ENCODE results near the gene CUX1.

Gene CUX1

GRCh38 chr7:101875283-101875846, 57.9 kb downstream of the CUX1 start:
- TF ChIP-seq TCF12 (IDR thresholded peaks at IDR 0.05; ENCODE audit: low read depth) (no peak), CEBPB (IDR thresholded peaks at IDR 0.05) (no peak), EP300 (IDR thresholded peaks at IDR 0.05; ENCODE audit: borderline replicate concordance) (no peak), MAX (IDR thresholded peaks at IDR 0.05) (no peak), TAF1 (IDR thresholded peaks at IDR 0.05; ENCODE audit: low read depth) (no peak), RAD21 (IDR thresholded peaks at IDR 0.05; ENCODE audit: low read depth) (no peak), FOXM1 (IDR thresholded peaks at IDR 0.05; ENCODE audit: borderline replicate concordance, low read depth) (no peak), NFIC (IDR thresholded peaks at IDR 0.05) (no peak)
- TF ChIP-seq, protein P1, sequence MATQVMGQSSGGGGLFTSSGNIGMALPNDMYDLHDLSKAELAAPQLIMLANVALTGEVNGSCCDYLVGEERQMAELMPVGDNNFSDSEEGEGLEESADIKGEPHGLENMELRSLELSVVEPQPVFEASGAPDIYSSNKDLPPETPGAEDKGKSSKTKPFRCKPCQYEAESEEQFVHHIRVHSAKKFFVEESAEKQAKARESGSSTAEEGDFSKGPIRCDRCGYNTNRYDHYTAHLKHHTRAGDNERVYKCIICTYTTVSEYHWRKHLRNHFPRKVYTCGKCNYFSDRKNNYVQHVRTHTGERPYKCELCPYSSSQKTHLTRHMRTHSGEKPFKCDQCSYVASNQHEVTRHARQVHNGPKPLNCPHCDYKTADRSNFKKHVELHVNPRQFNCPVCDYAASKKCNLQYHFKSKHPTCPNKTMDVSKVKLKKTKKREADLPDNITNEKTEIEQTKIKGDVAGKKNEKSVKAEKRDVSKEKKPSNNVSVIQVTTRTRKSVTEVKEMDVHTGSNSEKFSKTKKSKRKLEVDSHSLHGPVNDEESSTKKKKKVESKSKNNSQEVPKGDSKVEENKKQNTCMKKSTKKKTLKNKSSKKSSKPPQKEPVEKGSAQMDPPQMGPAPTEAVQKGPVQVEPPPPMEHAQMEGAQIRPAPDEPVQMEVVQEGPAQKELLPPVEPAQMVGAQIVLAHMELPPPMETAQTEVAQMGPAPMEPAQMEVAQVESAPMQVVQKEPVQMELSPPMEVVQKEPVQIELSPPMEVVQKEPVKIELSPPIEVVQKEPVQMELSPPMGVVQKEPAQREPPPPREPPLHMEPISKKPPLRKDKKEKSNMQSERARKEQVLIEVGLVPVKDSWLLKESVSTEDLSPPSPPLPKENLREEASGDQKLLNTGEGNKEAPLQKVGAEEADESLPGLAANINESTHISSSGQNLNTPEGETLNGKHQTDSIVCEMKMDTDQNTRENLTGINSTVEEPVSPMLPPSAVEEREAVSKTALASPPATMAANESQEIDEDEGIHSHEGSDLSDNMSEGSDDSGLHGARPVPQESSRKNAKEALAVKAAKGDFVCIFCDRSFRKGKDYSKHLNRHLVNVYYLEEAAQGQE (IDR thresholded peaks at IDR 0.05; ENCODE audit: low read depth), result no peak

- TF ChIP-seq ZBTB7A (IDR thresholded peaks at IDR 0.05; ENCODE audit: low read depth), result no peak
- no peak for TF ChIP-seq TCF12 (IDR thresholded peaks at IDR 0.05; ENCODE audit: low read depth)
Observed at GRCh38 chr7:101877882-101878591, 60.6 kb downstream of the CUX1 start.

GRCh38 chr7:101878938-101879337, 61.5 kb downstream of the CUX1 start:
- TF ChIP-seq EGR1 (IDR thresholded peaks at IDR 0.05), result no peak
- no peak for TF ChIP-seq MAX (IDR thresholded peaks at IDR 0.05)
- no peak for TF ChIP-seq EP300 (IDR thresholded peaks at IDR 0.05; ENCODE audit: borderline replicate concordance)
- TF ChIP-seq, protein P2, sequence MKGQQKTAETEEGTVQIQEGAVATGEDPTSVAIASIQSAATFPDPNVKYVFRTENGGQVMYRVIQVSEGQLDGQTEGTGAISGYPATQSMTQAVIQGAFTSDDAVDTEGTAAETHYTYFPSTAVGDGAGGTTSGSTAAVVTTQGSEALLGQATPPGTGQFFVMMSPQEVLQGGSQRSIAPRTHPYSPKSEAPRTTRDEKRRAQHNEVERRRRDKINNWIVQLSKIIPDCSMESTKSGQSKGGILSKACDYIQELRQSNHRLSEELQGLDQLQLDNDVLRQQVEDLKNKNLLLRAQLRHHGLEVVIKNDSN (IDR thresholded peaks at IDR 0.05), result no peak
- no peak for TF ChIP-seq TCF12 (IDR thresholded peaks at IDR 0.05; ENCODE audit: low read depth)
- TF ChIP-seq, protein P1 (IDR thresholded peaks at IDR 0.05; ENCODE audit: low read depth), result no peak
- TF ChIP-seq CREB1 (IDR thresholded peaks at IDR 0.05; ENCODE audit: low read depth), result no peak
- no peak for TF ChIP-seq YY1 (IDR thresholded peaks at IDR 0.05; ENCODE audit: low read depth)
- no peak for TF ChIP-seq ZBTB7A (IDR thresholded peaks at IDR 0.05; ENCODE audit: low read depth)
- TF ChIP-seq RAD21 (IDR thresholded peaks at IDR 0.05; ENCODE audit: low read depth), result no peak
- TF ChIP-seq FOXM1 (IDR thresholded peaks at IDR 0.05; ENCODE audit: borderline replicate concordance, low read depth), result no peak

- TF ChIP-seq TEAD4 (IDR thresholded peaks at IDR 0.05), result no peak
- TF ChIP-seq FOXM1 (IDR thresholded peaks at IDR 0.05; ENCODE audit: borderline replicate concordance, low read depth), result no peak
- TF ChIP-seq YY1 (IDR thresholded peaks at IDR 0.05; ENCODE audit: low read depth), result no peak
- TF ChIP-seq, protein P1 (IDR thresholded peaks at IDR 0.05; ENCODE audit: low read depth), result no peak
- no peak for TF ChIP-seq RAD21 (IDR thresholded peaks at IDR 0.05; ENCODE audit: low read depth)
- TF ChIP-seq CREB1 (IDR thresholded peaks at IDR 0.05; ENCODE audit: low read depth), result no peak
- TF ChIP-seq TAF1 (IDR thresholded peaks at IDR 0.05; ENCODE audit: low read depth), result no peak
- TF ChIP-seq NFIC (IDR thresholded peaks at IDR 0.05), result no peak
- no peak for TF ChIP-seq ZBTB7A (IDR thresholded peaks at IDR 0.05; ENCODE audit: low read depth)
- TF ChIP-seq MAX (IDR thresholded peaks at IDR 0.05), result no peak
- TF ChIP-seq TCF12 (IDR thresholded peaks at IDR 0.05; ENCODE audit: low read depth), result no peak
- no peak for TF ChIP-seq CEBPB (IDR thresholded peaks at IDR 0.05)
Observed at GRCh38 chr7:101879565-101879964, 62.1 kb downstream of the CUX1 start.
